Esophagus (tissue), 2 donors: ENCODE data around the gene PABPC3. TPM values are rescaled to one million over a fixed set of nuclear protein-coding genes. Genes with fewer than 3 reads are reported as not detected.

Experiments
- H3K27ac ChIP-seq, 2 donors: one replicate each; pipeline ENCODE4 v1.5.1; 2013; ENCODE audit warnings: low read depth in 2 of 2, mild to moderate bottlenecking in 2 of 2, inconsistent platforms in 1 of 2, low read length in 1 of 2, moderate library complexity in 1 of 2
- H3K27me3 ChIP-seq, 2 donors: one replicate each; pipeline ENCODE4 v1.6.1; 2013; ENCODE audit warnings: low read length in 2 of 2, control low read depth in 1 of 2, mild to moderate bottlenecking in 1 of 2; ENCODE audit not compliant: insufficient read depth in 2 of 2, control insufficient read depth in 1 of 2
- H3K36me3 ChIP-seq, 2 donors: one replicate each; pipeline ENCODE4 v1.6.1; 2013; ENCODE audit warnings: low read length in 1 of 2; ENCODE audit not compliant: control insufficient read depth in 2 of 2, insufficient read depth in 2 of 2
- H3K4me1 ChIP-seq, 2 donors: one replicate each; pipeline ENCODE4 v1.6.1; 2013; ENCODE audit warnings: low read length in 1 of 2; ENCODE audit not compliant: control insufficient read depth in 2 of 2, insufficient read depth in 2 of 2
- H3K4me3 ChIP-seq, 2 donors: one replicate each; pipeline ENCODE4 v1.5.1; 2013; ENCODE audit warnings: low read length in 2 of 2, mild to moderate bottlenecking in 2 of 2, low read depth in 1 of 2, moderate library complexity in 1 of 2
- H3K9me3 ChIP-seq, 2 donors: one replicate each; pipeline ENCODE4 v1.6.1; 2013; ENCODE audit warnings: mild to moderate bottlenecking in 2 of 2, low read depth in 1 of 2, low read length in 1 of 2, moderate library complexity in 1 of 2; ENCODE audit not compliant: control insufficient read depth in 2 of 2, insufficient read depth in 1 of 2
- WGBS, 2 donors: extraction: QIAGEN DNeasy Blood & Tissue Kit; methylation state at CpG; one replicate each; pipeline ENCODE4 v1.1.7; 2013; 5-methylcytosine and 5-hydroxymethylcytosine counted together
- polyA plus RNA-seq, 2 donors: library from polyadenylated mRNA; stranded (reverse); fragments of 200-250 nt; gene quantifications; one replicate each; pipeline ENCODE4 v1.2.3, GENCODE V29; 2013
- donor health status: healthy with polysubstance abuse.
- donor health status: Bipolar disorder and iron deficiency.

The PABPC3 gene
- polyA plus RNA-seq, 2 donors, result 0.16 to 0.20 TPM

DNA sequence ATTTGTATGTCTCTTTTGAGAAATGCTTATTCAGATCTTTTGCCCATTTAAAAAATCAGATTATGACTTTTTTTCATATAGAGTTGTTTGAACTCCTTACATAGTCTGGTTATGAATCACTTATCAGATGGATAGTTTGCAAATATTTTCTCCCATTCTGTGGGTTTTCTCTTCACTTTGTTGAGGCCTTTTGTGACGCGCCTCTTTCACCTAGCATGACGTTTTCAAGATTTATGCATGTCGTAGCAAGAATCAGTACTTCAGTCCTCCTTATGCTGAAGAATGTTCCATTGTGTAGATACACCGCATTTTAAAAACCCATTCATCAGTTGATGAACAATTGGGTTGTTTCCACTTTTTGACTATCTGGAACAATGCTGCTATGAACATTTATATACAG is 13.4 kb downstream of the PABPC3 start:
- H3K36me3 ChIP-seq, result no peaks in the 10 kb centered on the region
- whole genome bisulfite sequencing, 2 donors, result 64 to 73% methylated on average over 5 of the region's 5 CpGs
- no peak overlapping the region for H3K27ac ChIP-seq
- no peaks in the 10 kb centered on the region for H3K4me1 ChIP-seq
- no peaks in the 10 kb centered on the region for H3K9me3 ChIP-seq
- H3K27me3 ChIP-seq, result peaks cover 3 to 4% of the 10 kb centered on the region in 2 donors
- no peak overlapping the region for H3K4me3 ChIP-seq

DNA sequence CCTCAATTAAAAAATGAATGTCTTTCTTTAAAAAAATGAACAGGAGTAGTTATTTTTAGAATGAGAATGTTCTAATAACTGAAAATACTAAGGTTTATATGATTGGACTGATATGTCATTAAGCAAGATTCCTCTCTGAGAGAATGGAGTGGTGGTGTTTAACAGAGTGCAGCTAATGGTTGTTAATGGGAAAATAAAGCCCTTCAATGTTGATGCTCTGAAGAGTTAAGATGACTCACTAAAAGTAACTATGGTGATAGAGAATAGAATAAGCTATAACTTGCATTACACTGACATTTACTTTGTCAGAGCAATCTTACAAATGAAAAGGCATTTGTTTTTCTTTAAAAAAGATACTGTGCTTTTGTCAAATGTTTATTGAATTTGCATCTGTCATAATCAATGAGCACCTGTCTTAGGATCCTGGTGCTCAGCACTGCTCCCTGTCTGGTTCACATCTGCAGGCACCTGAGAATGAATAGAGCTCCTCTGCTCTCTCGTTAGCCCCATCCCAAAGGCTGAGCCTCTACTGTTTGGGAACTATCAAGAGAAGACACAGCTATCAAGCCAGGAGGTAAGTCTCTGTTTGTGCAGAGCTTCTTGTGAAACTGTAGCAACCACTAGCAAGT is 15.1 kb downstream of the PABPC3 start:
- H3K4me1 ChIP-seq, result no peaks in the 10 kb centered on the region
- H3K4me3 ChIP-seq, result no peak overlapping the region
- H3K27ac ChIP-seq, result no peak overlapping the region
- H3K9me3 ChIP-seq, result no peaks in the 10 kb centered on the region
- H3K36me3 ChIP-seq, result no peaks in the 10 kb centered on the region
- peaks cover 3 to 4% of the 10 kb centered on the region in 2 donors for H3K27me3 ChIP-seq
- WGBS, 2 donors, result 41 to 44% methylated on average over 1 of the region's 1 CpG

DNA sequence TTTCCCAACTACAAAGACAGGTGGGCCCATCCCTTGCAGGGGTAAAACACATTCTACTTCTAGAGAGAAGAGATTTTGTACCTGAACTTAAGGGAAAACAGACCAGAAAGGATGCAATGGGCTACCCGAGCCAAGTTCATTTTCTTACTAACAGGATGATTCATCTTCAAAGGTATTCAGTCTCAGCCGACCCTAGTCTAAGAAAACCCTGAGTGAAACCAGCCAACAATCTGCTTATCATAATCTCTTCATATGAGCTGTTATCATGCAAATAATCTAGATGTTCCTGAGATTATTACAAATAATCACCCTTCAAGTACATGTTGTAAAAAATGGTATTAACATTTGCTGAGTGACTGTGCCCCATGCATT is 15.6 kb downstream of the PABPC3 start:
- 30 to 42% methylated on average over 2 of the region's 2 CpGs for WGBS, 2 donors
- no peak overlapping the region for H3K4me3 ChIP-seq
- H3K4me1 ChIP-seq, result no peaks in the 10 kb centered on the region
- H3K27ac ChIP-seq, result no peak overlapping the region
- no peaks in the 10 kb centered on the region for H3K36me3 ChIP-seq
- H3K27me3 ChIP-seq, result peaks cover 3 to 4% of the 10 kb centered on the region in 2 donors
- no peaks in the 10 kb centered on the region for H3K9me3 ChIP-seq

DNA sequence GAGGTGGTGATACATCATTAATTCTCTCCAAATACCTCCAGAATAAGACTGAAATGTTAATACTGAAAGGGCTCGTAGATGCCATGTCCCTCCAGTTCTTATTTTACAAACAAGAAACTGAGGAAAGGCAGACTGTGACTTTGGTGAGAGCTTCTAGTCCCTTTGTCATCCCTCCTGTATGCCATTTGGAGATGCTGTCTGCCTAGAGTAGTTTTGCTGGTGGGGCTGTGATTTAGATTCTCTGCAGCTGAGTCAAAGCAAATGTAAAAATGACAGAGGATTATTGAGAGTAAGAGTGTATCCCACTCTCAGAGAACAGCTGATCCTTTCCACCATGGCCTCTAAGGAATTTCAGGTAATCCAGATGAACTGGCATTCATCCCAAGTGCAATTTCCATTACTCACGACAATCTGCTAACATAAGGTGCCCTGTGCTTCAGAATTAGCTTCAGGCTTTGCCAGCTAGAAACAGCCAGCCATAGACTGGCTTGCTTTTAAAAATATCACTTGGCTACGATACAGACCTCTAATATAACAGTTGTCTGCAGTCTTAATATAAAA is 16.8 kb downstream of the PABPC3 start:
- Histone ChIP-seq H3K27ac (no peak overlapping the region), H3K36me3 (no peaks in the 10 kb centered on the region), H3K4me3 (no peak overlapping the region), H3K4me1 (no peaks in the 10 kb centered on the region), H3K9me3 (no peaks in the 10 kb centered on the region), H3K27me3 (peaks cover 3 to 4% of the 10 kb centered on the region in 2 donors)
- WGBS, 2 donors, result 51 to 52% methylated on average over 3 of the region's 3 CpGs

DNA sequence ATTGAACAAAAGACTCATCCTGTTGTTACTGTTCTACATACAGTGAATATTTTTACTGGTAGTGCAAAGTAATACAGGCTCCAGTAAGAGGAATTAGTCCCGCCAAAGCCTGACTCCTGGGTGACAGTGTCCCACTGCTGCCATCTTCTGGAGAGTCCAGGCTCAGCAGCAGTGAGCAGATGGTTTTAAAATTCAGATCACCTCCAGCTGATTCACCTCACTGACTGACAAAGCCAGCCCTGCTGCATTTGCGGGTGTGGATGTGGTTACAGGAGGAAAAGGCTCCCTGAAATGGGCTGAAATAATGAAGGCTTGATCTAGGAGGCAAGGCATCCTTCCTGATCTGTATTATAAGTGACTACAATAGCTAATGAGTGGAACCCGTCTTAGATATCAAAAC is 18.3 kb downstream of the PABPC3 start:
- WGBS, 2 donors, result 22 to 23% methylated on average over 3 of the region's 3 CpGs

DNA sequence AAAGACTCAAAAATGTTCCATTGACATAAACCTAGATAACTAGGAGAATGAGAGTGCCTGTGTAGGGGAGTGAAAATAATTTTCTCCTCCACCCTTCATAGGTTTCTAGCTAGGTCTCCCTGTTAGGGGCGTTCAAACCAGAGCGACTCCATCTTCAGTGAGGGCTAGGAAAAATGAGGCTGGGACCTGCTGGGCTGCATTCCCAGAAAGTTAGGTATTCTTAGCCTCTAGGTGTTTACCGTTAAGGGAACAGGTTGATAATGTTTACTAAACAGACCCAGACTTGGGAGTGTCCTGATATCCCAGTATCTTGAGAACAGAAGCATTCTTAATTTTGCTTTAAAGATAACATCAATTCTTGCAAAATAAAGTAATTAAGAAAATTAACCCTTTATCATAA is 20.1 kb downstream of the PABPC3 start:
- H3K27ac ChIP-seq, result no peak overlapping the region
- no peaks in the 10 kb centered on the region for H3K4me1 ChIP-seq
- no peaks in the 10 kb centered on the region for H3K36me3 ChIP-seq
- peaks cover 0 to 4% of the 10 kb centered on the region in 2 donors for H3K27me3 ChIP-seq
- H3K9me3 ChIP-seq, result no peaks in the 10 kb centered on the region
- WGBS, 2 donors, result 57% methylated on average over 3 of the region's 3 CpGs
- no peak overlapping the region for H3K4me3 ChIP-seq

More for the DNA sequence above, 18.3 kb downstream of the PABPC3 start:
- Histone ChIP-seq H3K27ac (no peak overlapping the region), H3K4me3 (no peak overlapping the region), H3K27me3 (peaks cover 3 to 4% of the 10 kb centered on the region in 2 donors), H3K4me1 (no peaks in the 10 kb centered on the region), H3K9me3 (no peaks in the 10 kb centered on the region), H3K36me3 (no peaks in the 10 kb centered on the region)

DNA sequence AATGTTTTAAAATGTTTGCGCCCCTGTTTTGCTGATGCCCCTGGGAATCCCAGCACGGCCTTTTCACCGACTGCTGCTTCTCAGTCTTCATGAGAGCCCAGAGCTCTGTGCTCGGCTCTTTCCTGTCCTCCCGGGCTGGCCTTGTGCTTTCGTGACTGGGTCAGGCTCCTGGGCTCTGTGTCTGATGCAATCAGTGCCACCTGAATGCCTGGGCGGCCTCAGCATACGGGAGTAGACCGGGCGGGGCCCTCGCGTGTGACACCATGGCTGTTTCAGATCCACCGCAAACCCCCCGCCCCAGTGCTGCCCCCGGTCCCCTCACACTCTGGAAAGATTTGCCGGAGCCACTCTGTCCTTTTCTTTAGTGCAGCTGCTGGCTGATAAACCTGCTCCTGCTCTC is 21.4 kb downstream of the PABPC3 start:
- Histone ChIP-seq H3K4me1 (no peaks in the 10 kb centered on the region), H3K27me3 (peaks cover 0 to 3% of the 10 kb centered on the region in 2 donors), H3K36me3 (no peaks in the 10 kb centered on the region), H3K4me3 (no peak overlapping the region), H3K27ac (no peak overlapping the region), H3K9me3 (no peaks in the 10 kb centered on the region)
- WGBS, 2 donors, result 81 to 85% methylated on average over 16 of the region's 16 CpGs

DNA sequence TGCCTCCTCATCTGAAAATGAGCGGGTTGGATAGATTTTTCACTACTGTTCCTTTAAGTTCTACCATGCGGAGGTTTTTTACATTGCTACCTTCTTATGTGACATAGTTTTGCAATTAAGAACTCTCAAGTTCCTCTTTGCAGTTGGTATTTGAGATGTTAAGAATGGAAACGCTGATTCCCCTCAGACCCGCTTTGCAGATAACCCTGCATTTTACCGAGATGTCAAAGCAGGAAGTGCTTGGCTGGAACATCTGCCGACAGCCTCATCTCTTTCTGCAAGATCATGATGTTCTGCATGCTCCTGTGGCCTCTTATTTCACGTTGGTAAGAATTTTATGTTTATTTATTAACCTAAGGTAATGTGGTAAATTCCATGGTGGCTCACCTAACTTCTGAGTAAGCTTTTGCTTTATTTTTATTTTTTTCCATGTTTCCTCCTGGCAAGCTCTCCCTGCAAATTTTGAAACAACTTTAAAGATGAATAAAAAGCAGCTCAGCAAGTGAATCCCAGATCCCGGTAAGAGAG is 22.5 kb downstream of the PABPC3 start:
- no peaks in the 10 kb centered on the region for H3K4me1 ChIP-seq
- H3K9me3 ChIP-seq, result no peaks in the 10 kb centered on the region
- no peaks in the 10 kb centered on the region for H3K27me3 ChIP-seq
- H3K4me3 ChIP-seq, result no peak overlapping the region
- no peak overlapping the region for H3K27ac ChIP-seq
- H3K36me3 ChIP-seq, result no peaks in the 10 kb centered on the region
- WGBS, 2 donors, result 57 to 62% methylated on average over 8 of the region's 8 CpGs

DNA sequence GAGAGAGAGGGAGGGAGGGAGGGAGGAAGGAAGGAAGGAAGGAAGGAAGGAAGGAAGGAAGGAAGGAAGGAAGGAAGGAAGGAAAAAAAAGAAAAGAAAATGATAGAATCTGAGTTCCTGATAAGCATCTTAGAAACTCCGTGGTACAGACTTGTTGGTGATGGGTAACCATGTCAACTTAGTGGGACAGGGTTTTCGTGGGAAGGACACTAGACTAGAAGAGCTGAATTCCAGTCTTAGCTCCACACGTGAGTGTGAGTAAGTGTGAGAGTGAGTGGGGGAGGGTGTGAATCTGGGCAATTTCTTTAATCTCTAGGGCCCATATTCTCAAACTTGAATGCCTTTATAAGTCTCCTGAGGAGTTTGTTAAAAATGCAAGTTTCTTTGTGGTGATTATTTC is 35.0 kb downstream of the PABPC3 start:
- no peaks in the 10 kb centered on the region for H3K36me3 ChIP-seq
- no peaks in the 10 kb centered on the region for H3K9me3 ChIP-seq
- no peaks in the 10 kb centered on the region for H3K27me3 ChIP-seq
- no peak overlapping the region for H3K27ac ChIP-seq
- no peaks in the 10 kb centered on the region for H3K4me1 ChIP-seq
- no peak overlapping the region for H3K4me3 ChIP-seq
- 42 to 48% methylated on average over 3 of the region's 3 CpGs for WGBS, 2 donors

DNA sequence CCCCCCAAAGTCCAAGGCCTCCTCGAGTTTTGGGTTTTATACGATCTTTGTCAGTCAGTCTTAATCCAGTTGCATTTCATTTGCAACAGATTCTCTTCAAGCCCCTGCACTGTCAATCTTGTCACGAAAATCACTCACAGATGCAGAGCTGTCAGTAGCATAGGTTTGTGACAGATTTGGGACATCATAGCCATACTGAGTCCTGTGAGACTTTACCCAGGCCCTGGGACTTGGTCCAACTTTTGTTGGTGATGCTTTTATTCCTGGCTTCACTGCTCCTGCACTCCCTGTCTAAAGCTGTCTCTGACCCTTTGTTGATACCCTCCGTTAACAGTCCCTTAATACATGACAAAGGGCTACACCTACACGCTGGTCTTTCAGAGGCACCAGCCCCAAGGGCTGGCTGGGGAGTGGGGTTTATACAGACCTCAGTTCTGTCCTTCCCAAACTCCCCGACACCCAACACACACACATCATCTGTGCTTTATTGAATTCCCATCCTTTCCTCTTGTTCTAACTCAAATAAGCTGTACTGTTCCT is 36.0 kb downstream of the PABPC3 start:
- H3K9me3 ChIP-seq, result no peaks in the 10 kb centered on the region
- no peaks in the 10 kb centered on the region for H3K36me3 ChIP-seq
- H3K27me3 ChIP-seq, result no peaks in the 10 kb centered on the region
- no peak overlapping the region for H3K27ac ChIP-seq
- H3K4me3 ChIP-seq, result no peak overlapping the region
- H3K4me1 ChIP-seq, result no peaks in the 10 kb centered on the region
- 60 to 64% methylated on average over 6 of the region's 6 CpGs for WGBS, 2 donors
